Neural progenitor cell (in vitro differentiated cells): ENCODE measurements around the gene MRTFB. TPM values are rescaled to one million over a fixed set of nuclear protein-coding genes. Genes with fewer than 3 reads are reported as not detected.

Experiments used
- DNase-seq: peaks from one replicate; pipeline ENCODE4 v3.0.0-alpha.2; 2016; ENCODE audit warnings: low spot score
- H2AFZ ChIP-seq: fragments of 200-600 bp; sonication (generic); replicated peaks from 2 replicates; pipeline ENCODE4 v1.6.1; 2016; ENCODE audit warnings: antibody characterized with exemption
- H3F3A ChIP-seq: fragments of 200-600 bp; sonication (generic); 2 replicates; pipeline ENCODE4 v1.6.1; 2016; ENCODE audit warnings: antibody characterized with exemption, low read depth
- H3K27ac ChIP-seq: fragments of 200-600 bp; sonication (generic); 2 replicates; pipeline ENCODE4 v1.5.1; 2016; ENCODE audit warnings: mild to moderate bottlenecking
- H3K27me3 ChIP-seq: fragments of 200-600 bp; sonication (generic); 2 replicates; pipeline ENCODE4 v1.6.1; 2016; ENCODE audit warnings: mild to moderate bottlenecking, moderate library complexity
- H3K36me3 ChIP-seq: fragments of 200-600 bp; sonication (generic); 2 replicates; pipeline ENCODE4 v1.5.1; 2016
- H3K4me1 ChIP-seq: fragments of 200-600 bp; sonication (generic); 2 replicates; pipeline ENCODE4 v1.6.1; 2016; ENCODE audit warnings: mixed run types
- H3K4me2 ChIP-seq: fragments of 200-600 bp; sonication (generic); 2 replicates; pipeline ENCODE4 v1.6.1; 2016
- H3K4me3 ChIP-seq: fragments of 200-600 bp; sonication (generic); 2 replicates; pipeline ENCODE4 v1.5.1; 2016
- H3K79me2 ChIP-seq: fragments of 200-600 bp; sonication (generic); 2 replicates; pipeline ENCODE4 v1.6.1; 2016; ENCODE audit warnings: low read depth
- H3K9ac ChIP-seq: fragments of 200-600 bp; sonication (generic); 2 replicates; pipeline ENCODE4 v1.6.1; 2016
- H3K9me3 ChIP-seq: fragments of 200-600 bp; sonication (generic); 2 replicates; pipeline ENCODE4 v1.5.1; 2016; ENCODE audit warnings: low read depth
- H4K20me1 ChIP-seq: fragments of 200-600 bp; sonication (generic); 2 replicates; pipeline ENCODE4 v1.6.1; 2016; ENCODE audit warnings: low read depth
- H3K27ac Mint-ChIP-seq: 3 replicates; pipeline ENCODE4 v1.8.0; 2021; ENCODE audit warnings: mixed read lengths
- H3K27me3 Mint-ChIP-seq: 2 replicates; pipeline ENCODE4 v1.8.0; 2022; ENCODE audit warnings: low read depth, mild to moderate bottlenecking, inconsistent platforms, moderate library complexity, mixed read lengths; ENCODE audit not compliant: insufficient read depth
- H3K36me3 Mint-ChIP-seq: 3 replicates; pipeline ENCODE4 v1.8.0; 2021; ENCODE audit warnings: mixed read lengths
- H3K4me1 Mint-ChIP-seq: 3 replicates; pipeline ENCODE4 v1.8.0; 2021; ENCODE audit warnings: mixed read lengths
- H3K4me3 Mint-ChIP-seq: 3 replicates; pipeline ENCODE4 v1.8.0; 2021; ENCODE audit warnings: mild to moderate bottlenecking, moderate library complexity, mixed read lengths
- H3K9me3 Mint-ChIP-seq: 3 replicates; pipeline ENCODE4 v1.8.0; 2020; ENCODE audit warnings: mixed read lengths
- EZH2 ChIP-seq: fragments of 200-600 bp; sonication (generic); IDR thresholded peaks from 2 replicates; pipeline ENCODE4 v1.6.1; 2017; ENCODE audit warnings: antibody characterized with exemption, mild to moderate bottlenecking, moderate library complexity
- EZH2phosphoT487 ChIP-seq: fragments of 200-600 bp; sonication (generic); IDR thresholded peaks from 2 replicates; pipeline ENCODE4 v1.6.1; 2017; ENCODE audit warnings: antibody characterized with exemption
- total RNA-seq: library from RNA; depleted of rRNA; stranded (reverse); fragments of >200 nt; gene quantifications from 2 replicates; pipeline ENCODE4 v1.2.3, GENCODE V29; 2015; ENCODE audit warnings: low replicate concordance
- TF ChIP-seq, protein P1 (sequence below): fragments of 200-600 bp; sonication (generic); IDR thresholded peaks from 2 replicates; pipeline ENCODE4 v1.5.1; 2017; ENCODE audit warnings: antibody characterized with exemption, mild to moderate bottlenecking

Gene MRTFB
- total RNA-seq, 1 donor from 2014 or later = 26.8 TPM

DNA sequence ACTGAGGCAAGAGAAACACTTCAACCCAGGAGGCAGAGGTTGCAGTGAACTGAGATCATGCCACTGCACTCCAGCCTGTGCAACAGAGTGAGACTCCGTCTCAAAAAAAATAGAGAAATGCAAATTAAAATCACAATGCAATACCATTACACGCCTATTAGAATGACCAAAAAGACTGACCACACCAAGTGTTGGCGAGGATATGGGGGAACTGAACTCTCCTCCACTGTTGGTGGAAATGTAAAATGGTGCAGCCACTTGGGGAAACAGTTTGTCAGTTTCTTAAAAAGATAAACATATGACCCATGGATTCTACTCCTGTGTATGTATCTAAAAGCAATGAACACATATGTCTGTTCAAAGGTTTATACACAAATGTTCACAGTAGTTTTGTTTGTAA, 204.8 kb downstream of the MRTFB start:
- no peaks in the 10 kb centered on the region for H3K79me2 ChIP-seq
- Mint-ChIP-seq H3K27ac (no peak overlapping the region), H3K9me3 (peaks cover 18% of the 10 kb centered on the region), H3K36me3 (peaks cover 8% of the 10 kb centered on the region), H3K27me3 (peaks cover 6% of the 10 kb centered on the region), H3K4me3 (no peak overlapping the region), H3K4me1 (peaks cover 12% of the 10 kb centered on the region)
- H3F3A ChIP-seq = no peaks in the 10 kb centered on the region
- H3K27ac ChIP-seq = no peak overlapping the region
- H3K9me3 ChIP-seq = no peaks in the 10 kb centered on the region
- no peaks in the 10 kb centered on the region for H4K20me1 ChIP-seq
- TF ChIP-seq, protein P1, sequence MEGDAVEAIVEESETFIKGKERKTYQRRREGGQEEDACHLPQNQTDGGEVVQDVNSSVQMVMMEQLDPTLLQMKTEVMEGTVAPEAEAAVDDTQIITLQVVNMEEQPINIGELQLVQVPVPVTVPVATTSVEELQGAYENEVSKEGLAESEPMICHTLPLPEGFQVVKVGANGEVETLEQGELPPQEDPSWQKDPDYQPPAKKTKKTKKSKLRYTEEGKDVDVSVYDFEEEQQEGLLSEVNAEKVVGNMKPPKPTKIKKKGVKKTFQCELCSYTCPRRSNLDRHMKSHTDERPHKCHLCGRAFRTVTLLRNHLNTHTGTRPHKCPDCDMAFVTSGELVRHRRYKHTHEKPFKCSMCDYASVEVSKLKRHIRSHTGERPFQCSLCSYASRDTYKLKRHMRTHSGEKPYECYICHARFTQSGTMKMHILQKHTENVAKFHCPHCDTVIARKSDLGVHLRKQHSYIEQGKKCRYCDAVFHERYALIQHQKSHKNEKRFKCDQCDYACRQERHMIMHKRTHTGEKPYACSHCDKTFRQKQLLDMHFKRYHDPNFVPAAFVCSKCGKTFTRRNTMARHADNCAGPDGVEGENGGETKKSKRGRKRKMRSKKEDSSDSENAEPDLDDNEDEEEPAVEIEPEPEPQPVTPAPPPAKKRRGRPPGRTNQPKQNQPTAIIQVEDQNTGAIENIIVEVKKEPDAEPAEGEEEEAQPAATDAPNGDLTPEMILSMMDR = no peak
- TF ChIP-seq EZH2phosphoT487 (no peak), EZH2 (no peak)
- no peaks in the 10 kb centered on the region for H3K4me1 ChIP-seq
- no peak overlapping the region for H3K4me3 ChIP-seq
- H2AFZ ChIP-seq = no peak overlapping the region
- no peaks in the 10 kb centered on the region for H3K27me3 ChIP-seq
- H3K36me3 ChIP-seq = no peaks in the 10 kb centered on the region
- no peak overlapping the region for H3K4me2 ChIP-seq
- DNase-seq = no peak
- H3K9ac ChIP-seq = no peak overlapping the region

DNA sequence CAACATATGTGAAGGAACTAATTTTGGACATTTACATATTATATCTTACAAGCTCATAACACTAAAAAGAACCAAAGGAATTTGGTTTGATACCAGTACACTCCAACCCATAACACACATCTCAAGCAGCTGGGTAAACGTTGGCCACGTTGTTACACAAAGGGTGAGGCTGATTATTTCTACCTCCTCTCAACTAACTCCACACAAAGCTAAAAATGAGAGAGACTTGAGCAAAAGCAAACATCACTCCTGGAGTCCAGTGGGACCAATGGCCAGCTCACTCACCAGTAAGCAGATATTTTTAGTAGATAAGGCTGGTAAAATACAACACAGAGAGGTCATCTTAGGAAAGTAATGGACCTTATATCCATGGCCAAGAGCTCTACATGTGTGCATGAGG, 207.6 kb downstream of the MRTFB start:
- Histone ChIP-seq H3F3A (no peaks in the 10 kb centered on the region), H3K27ac (no peak overlapping the region), H3K27me3 (no peaks in the 10 kb centered on the region), H3K4me2 (no peak overlapping the region), H3K4me3 (no peak overlapping the region), H3K4me1 (no peaks in the 10 kb centered on the region), H2AFZ (no peak overlapping the region), H4K20me1 (no peaks in the 10 kb centered on the region), H3K36me3 (no peaks in the 10 kb centered on the region), H3K9me3 (no peaks in the 10 kb centered on the region), H3K9ac (no peak overlapping the region), H3K79me2 (no peaks in the 10 kb centered on the region)
- no peak for DNase-seq
- H3K4me3 Mint-ChIP-seq = no peak overlapping the region
- peaks cover 22% of the 10 kb centered on the region for H3K4me1 Mint-ChIP-seq
- peaks cover 8% of the 10 kb centered on the region for H3K9me3 Mint-ChIP-seq
- TF ChIP-seq, protein P1 = no peak
- TF ChIP-seq EZH2phosphoT487 (no peak), EZH2 (no peak)
- no peaks in the 10 kb centered on the region for H3K36me3 Mint-ChIP-seq
- H3K27me3 Mint-ChIP-seq = peaks cover 7% of the 10 kb centered on the region
- no peak overlapping the region for H3K27ac Mint-ChIP-seq

DNA sequence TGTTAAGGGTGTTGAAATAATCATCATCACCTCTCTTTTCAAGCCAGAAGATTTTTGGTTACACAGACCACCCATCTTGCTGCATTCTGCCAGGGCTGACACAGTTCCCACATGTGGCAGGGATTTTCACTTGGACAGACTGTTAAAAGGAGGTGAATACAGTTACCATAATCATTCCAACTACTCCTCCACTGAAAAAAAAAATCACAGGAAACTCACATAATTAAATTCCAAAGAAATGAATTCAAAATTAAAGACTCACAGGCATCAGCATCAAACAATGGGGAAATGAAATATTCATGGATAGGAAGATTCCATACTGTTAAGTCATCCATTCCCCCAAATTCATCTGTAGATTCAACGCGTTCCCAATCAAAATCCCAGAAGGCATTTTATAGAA, 209.4 kb downstream of the MRTFB start:
- no peaks in the 10 kb centered on the region for H3K36me3 ChIP-seq
- H3K4me1 Mint-ChIP-seq = peaks cover 31% of the 10 kb centered on the region
- no peaks in the 10 kb centered on the region for H3K36me3 Mint-ChIP-seq
- no peak for DNase-seq
- H3F3A ChIP-seq = peaks cover 16% of the 10 kb centered on the region
- H3K27me3 ChIP-seq = no peaks in the 10 kb centered on the region
- H3K9me3 Mint-ChIP-seq = peaks cover 5% of the 10 kb centered on the region
- H3K27me3 Mint-ChIP-seq = peaks cover 14% of the 10 kb centered on the region
- no peak overlapping the region for H3K4me3 Mint-ChIP-seq
- H4K20me1 ChIP-seq = no peaks in the 10 kb centered on the region
- no peak overlapping the region for H2AFZ ChIP-seq
- TF ChIP-seq, protein P1 = no peak
- TF ChIP-seq EZH2 (no peak), EZH2phosphoT487 (no peak)
- no peaks in the 10 kb centered on the region for H3K79me2 ChIP-seq
- H3K27ac ChIP-seq = no peak overlapping the region
- H3K4me3 ChIP-seq = no peak overlapping the region
- no peak overlapping the region for H3K4me2 ChIP-seq
- no peak overlapping the region for H3K9ac ChIP-seq
- H3K9me3 ChIP-seq = no peaks in the 10 kb centered on the region
- H3K27ac Mint-ChIP-seq = no peak overlapping the region
- peaks cover 7% of the 10 kb centered on the region for H3K4me1 ChIP-seq
